ENCODE results near the gene FBXL22. TPM values are rescaled to one million over a fixed set of nuclear protein-coding genes. Genes with fewer than 3 reads are reported as not detected.

FBXL22 gene
- total RNA-seq, 3 donors from 2014 or later (not counting 1 experiment from before 2014, with no cell fraction given), result 0.33 to 2.3 (median 0.65) TPM

Other genes with a start within 250 kb of the FBXL22 start
- gene CA12, start 215.5 kb upstream of the FBXL22 start, total RNA-seq, result not detected
- gene USP3, start 92.8 kb upstream of the FBXL22 start, total RNA-seq, result 100 to 1,000 TPM; 163 to 187 (median 169) TPM
- 100 to 1,000 TPM; 219 to 259 (median 258) TPM for gene HERC1, start 236.6 kb downstream of the FBXL22 start, total RNA-seq